ENCODE results near the gene TXNRD2.

TXNRD2 gene

DNA sequence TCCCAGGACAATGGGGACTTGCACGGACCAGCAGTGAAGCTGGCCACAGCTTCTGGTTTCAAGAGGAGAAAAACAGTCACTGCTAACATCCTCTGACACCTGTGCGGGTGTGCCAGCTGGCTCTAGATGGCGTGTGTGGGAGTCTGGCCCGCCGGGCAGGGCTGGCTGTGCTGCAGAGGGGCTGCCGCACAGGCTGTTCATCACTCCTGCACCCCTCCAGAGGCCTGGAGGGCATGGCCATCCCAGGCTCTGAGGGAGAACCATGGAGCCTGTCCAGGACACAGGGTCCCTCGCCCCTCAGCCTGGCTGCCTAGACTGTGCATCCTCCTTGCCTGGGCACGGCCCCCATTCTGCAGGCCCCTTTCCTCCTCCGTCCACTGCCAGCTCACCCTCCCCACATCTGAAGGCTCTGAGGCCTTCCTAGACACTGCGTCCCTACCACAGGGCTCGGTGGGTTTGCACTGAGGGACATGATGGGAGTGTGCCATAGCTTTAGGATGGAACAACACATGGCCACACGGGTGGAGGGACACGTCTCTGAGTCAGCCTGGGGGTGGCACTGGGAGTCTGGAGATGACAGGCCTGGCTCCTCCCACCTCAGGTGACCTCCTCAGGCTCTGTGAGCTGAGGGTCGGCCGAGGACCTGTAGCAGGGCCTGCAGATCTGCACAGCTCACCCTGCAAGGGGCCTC is 44.8 kb downstream of the TXNRD2 start:
- no peak for DNase-seq (ENCODE audit: extremely low read depth, insufficient read length)
- no peak overlapping the region for H3K4me3 ChIP-seq (replicated peaks; ENCODE audit: low read depth, low read length)
- H3K27me3 ChIP-seq (replicated peaks; ENCODE audit: control insufficient read depth, insufficient read depth, low read length) = no peaks in the 10 kb centered on the region

GRCh38 chr22:19895160-19895849 is 46.3 kb downstream of the TXNRD2 start:
- Histone ChIP-seq H3K27me3 (replicated peaks; ENCODE audit: control insufficient read depth, insufficient read depth, low read length) (no peaks in the 10 kb centered on the region), H3K4me3 (replicated peaks; ENCODE audit: low read depth, low read length) (no peak overlapping the region), H3K36me3 (ENCODE audit: control insufficient read depth, insufficient read depth, low read length) (no peaks in the 10 kb centered on the region; the same call in none of the 2 replicates)
- no peak for DNase-seq (ENCODE audit: extremely low read depth, insufficient read length)
- TF ChIP-seq, protein P1, sequence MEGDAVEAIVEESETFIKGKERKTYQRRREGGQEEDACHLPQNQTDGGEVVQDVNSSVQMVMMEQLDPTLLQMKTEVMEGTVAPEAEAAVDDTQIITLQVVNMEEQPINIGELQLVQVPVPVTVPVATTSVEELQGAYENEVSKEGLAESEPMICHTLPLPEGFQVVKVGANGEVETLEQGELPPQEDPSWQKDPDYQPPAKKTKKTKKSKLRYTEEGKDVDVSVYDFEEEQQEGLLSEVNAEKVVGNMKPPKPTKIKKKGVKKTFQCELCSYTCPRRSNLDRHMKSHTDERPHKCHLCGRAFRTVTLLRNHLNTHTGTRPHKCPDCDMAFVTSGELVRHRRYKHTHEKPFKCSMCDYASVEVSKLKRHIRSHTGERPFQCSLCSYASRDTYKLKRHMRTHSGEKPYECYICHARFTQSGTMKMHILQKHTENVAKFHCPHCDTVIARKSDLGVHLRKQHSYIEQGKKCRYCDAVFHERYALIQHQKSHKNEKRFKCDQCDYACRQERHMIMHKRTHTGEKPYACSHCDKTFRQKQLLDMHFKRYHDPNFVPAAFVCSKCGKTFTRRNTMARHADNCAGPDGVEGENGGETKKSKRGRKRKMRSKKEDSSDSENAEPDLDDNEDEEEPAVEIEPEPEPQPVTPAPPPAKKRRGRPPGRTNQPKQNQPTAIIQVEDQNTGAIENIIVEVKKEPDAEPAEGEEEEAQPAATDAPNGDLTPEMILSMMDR (IDR thresholded peaks at IDR 0.05; ENCODE audit: insufficient read depth, low read length, poor library complexity, severe bottlenecking) = no peak

More for the DNA sequence above, 44.8 kb downstream of the TXNRD2 start:
- no peaks in the 10 kb centered on the region; the same call in none of the 2 replicates for H3K36me3 ChIP-seq (ENCODE audit: control insufficient read depth, insufficient read depth, low read length)
- TF ChIP-seq, protein P1 (IDR thresholded peaks at IDR 0.05; ENCODE audit: insufficient read depth, low read length, poor library complexity, severe bottlenecking) = no peak

DNA sequence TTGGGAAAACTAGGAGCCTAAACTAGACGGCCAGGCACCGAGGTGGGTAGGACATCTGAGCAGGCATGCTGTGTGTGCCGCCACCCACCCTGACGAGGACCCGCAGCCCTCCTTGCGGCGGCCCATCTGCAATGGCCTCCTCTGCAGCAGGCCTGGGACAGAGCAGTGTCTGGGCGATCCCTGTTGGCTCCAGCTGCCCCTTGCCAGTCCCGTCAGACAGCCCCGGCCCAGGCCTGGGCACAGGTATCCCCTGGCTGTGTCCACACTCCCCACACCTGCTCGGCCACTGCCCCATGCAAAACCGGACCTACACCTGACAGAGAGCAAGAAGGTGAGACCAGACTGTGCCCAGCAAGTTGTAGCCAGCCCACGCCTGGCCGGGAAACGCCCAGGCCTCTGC is 48.3 kb downstream of the TXNRD2 start:
- TF ChIP-seq, protein P1 (IDR thresholded peaks at IDR 0.05; ENCODE audit: insufficient read depth, low read length, poor library complexity, severe bottlenecking) = no peak
- no peak overlapping the region for H3K4me3 ChIP-seq (replicated peaks; ENCODE audit: low read depth, low read length)

DNA sequence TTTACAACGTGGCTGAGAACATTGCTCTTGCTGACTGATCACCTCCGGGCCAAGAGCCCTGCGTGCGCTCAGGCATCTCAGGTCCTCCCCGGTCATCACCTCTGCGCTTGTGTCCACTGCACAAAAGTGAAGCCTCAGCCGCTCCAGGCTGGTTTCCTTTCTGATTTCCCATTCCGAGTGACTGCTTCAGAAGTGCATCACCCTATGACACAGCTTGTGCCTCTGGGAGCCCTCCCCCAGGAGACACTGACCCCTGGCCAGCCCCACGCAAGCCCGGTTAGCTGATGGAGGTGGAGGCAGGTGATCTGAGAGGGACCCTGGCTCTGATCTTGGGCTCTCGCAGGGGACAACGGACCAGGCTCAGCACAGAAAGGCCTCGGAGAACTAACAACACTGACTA is 48.7 kb downstream of the TXNRD2 start:
- TF ChIP-seq, protein P1 (IDR thresholded peaks at IDR 0.05; ENCODE audit: insufficient read depth, low read length, poor library complexity, severe bottlenecking) = no peak
- DNase-seq (ENCODE audit: extremely low read depth, insufficient read length) = no peak

More for the DNA sequence above, 48.3 kb downstream of the TXNRD2 start:
- no peaks in the 10 kb centered on the region; the same call in none of the 2 replicates for H3K36me3 ChIP-seq (ENCODE audit: control insufficient read depth, insufficient read depth, low read length)
- no peaks in the 10 kb centered on the region for H3K27me3 ChIP-seq (replicated peaks; ENCODE audit: control insufficient read depth, insufficient read depth, low read length)
- no peak for DNase-seq (ENCODE audit: extremely low read depth, insufficient read length)

DNA sequence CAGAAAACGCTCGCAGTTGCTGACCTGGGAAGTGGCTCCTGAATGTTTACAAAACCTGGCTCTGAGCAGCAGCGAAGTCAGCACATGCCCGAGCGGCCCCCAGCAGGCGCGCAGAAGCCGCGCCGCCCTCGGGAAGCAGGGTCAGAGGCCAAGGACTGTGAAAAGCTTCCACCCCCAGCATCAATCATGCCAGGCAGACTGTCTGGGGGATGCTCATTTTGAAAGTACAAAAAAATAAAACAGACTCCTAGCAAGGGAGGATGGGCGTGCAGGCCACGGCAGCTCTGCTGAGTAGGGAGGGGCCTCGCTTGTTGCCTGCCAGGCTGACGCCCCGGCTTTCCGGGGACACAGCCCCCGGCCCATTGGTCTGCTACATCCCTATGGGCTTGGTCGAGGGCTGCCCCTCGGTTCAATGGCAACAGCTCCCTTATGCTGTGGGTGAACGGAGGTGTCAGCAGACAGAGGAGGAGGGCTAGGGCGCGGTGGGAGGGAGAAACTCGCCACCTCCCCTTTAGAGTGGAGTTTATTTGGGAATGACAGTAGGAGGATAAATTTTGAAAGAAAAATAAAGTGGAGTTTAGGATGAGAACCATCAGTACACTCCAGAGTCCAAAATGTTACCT is 49.2 kb downstream of the TXNRD2 start:
- Histone ChIP-seq H3K36me3 (ENCODE audit: control insufficient read depth, insufficient read depth, low read length) (no peaks in the 10 kb centered on the region; the same call in none of the 2 replicates), H3K4me3 (replicated peaks; ENCODE audit: low read depth, low read length) (peak overlapping the region; percentile 20; the same call in 1 of the 2 replicates), H3K27me3 (replicated peaks; ENCODE audit: control insufficient read depth, insufficient read depth, low read length) (no peaks in the 10 kb centered on the region)
- TF ChIP-seq, protein P1 (IDR thresholded peaks at IDR 0.05; ENCODE audit: insufficient read depth, low read length, poor library complexity, severe bottlenecking) = no peak
- peak; percentile 62 for DNase-seq (ENCODE audit: extremely low read depth, insufficient read length)

More for the DNA sequence above, 48.7 kb downstream of the TXNRD2 start:
- Histone ChIP-seq H3K36me3 (ENCODE audit: control insufficient read depth, insufficient read depth, low read length) (no peaks in the 10 kb centered on the region; the same call in none of the 2 replicates), H3K27me3 (replicated peaks; ENCODE audit: control insufficient read depth, insufficient read depth, low read length) (no peaks in the 10 kb centered on the region), H3K4me3 (replicated peaks; ENCODE audit: low read depth, low read length) (no peak overlapping the region)

Data from GM06990 (cell line).